ENCODE measurements around the gene BICC1. TPM values are rescaled to one million over a fixed set of nuclear protein-coding genes. Genes with fewer than 3 reads are reported as not detected.

The BICC1 gene
- total RNA-seq, 1 experiment from 2014 or later: 15.1 TPM

GRCh38 chr10:58653139-58653538 lies 140.5 kb downstream of the BICC1 start:
- peak; percentile 8 to 42 for DNase-seq
- peaks cover 28% of the 10 kb centered on the region for H3K4me1 ChIP-seq
- H3K27ac ChIP-seq: peak overlapping the region; percentile 49
- H3K9me3 ChIP-seq (replicated peaks): no peaks in the 10 kb centered on the region; the same call in 1 of the 2 replicates
- no peak overlapping the region for H3K4me3 ChIP-seq
- no peaks in the 10 kb centered on the region for H3K27me3 ChIP-seq
- H3K36me3 ChIP-seq: no peaks in the 10 kb centered on the region

- H3K9me3 ChIP-seq (replicated peaks): peaks cover 5% of the 10 kb centered on the region; the same call in 1 of the 2 replicates
- no peaks in the 10 kb centered on the region for H3K36me3 ChIP-seq
- 0 out of 2 replicates have a peak, but pooled peaks cover 4% of the 10 kb centered on the region for H3K4me1 ChIP-seq
- H3K4me3 ChIP-seq: no peak overlapping the region
- no peak overlapping the region for H3K27ac ChIP-seq
- H3K27me3 ChIP-seq: no peaks in the 10 kb centered on the region
- no peak for DNase-seq
These were observed 148.0 kb downstream of the BICC1 start for GRCh38 chr10:58660575-58661255.

GRCh38 chr10:58661336-58661735 lies 148.7 kb downstream of the BICC1 start:
- Histone ChIP-seq H3K9me3 (replicated peaks) (peaks cover 5% of the 10 kb centered on the region; the same call in 1 of the 2 replicates), H3K36me3 (no peaks in the 10 kb centered on the region), H3K4me1 (0 out of 2 replicates have a peak, but pooled peaks cover 4% of the 10 kb centered on the region), H3K27me3 (no peaks in the 10 kb centered on the region), H3K27ac (no peak overlapping the region), H3K4me3 (no peak overlapping the region)
- DNase-seq: no peak

GRCh38 chr10:58661902-58662301 lies 149.2 kb downstream of the BICC1 start:
- H3K9me3 ChIP-seq (replicated peaks): peaks cover 5% of the 10 kb centered on the region; the same call in 1 of the 2 replicates
- H3K4me1 ChIP-seq: 0 out of 2 replicates have a peak, but pooled peaks cover 4% of the 10 kb centered on the region
- DNase-seq: no peak
- no peak overlapping the region for H3K27ac ChIP-seq
- no peak overlapping the region for H3K4me3 ChIP-seq
- no peaks in the 10 kb centered on the region for H3K27me3 ChIP-seq
- no peaks in the 10 kb centered on the region for H3K36me3 ChIP-seq

- Histone ChIP-seq H3K27ac (no peak overlapping the region), H3K9me3 (replicated peaks) (peaks cover 5% of the 10 kb centered on the region; the same call in 1 of the 2 replicates), H3K36me3 (no peaks in the 10 kb centered on the region), H3K27me3 (no peaks in the 10 kb centered on the region), H3K4me1 (0 out of 2 replicates have a peak, but pooled peaks cover 4% of the 10 kb centered on the region), H3K4me3 (no peak overlapping the region)
- DNase-seq: no peak
These were observed 149.6 kb downstream of the BICC1 start for GRCh38 chr10:58662314-58662713.

- Histone ChIP-seq H3K4me1 (0 out of 2 replicates have a peak, but pooled peaks cover 4% of the 10 kb centered on the region), H3K36me3 (no peaks in the 10 kb centered on the region; the same call in 1 of the 2 replicates), H3K4me3 (no peak overlapping the region), H3K27me3 (no peaks in the 10 kb centered on the region), H3K27ac (no peak overlapping the region), H3K9me3 (replicated peaks) (peaks cover 5% of the 10 kb centered on the region)
- no peak for DNase-seq
These were observed 152.7 kb downstream of the BICC1 start for GRCh38 chr10:58665361-58665760.

- H3K9me3 ChIP-seq (replicated peaks): peaks cover 5% of the 10 kb centered on the region
- H3K36me3 ChIP-seq: no peaks in the 10 kb centered on the region; the same call in 1 of the 2 replicates
- no peaks in the 10 kb centered on the region for H3K27me3 ChIP-seq
- no peak overlapping the region for H3K4me3 ChIP-seq
- DNase-seq: no peak
- H3K4me1 ChIP-seq: 0 out of 2 replicates have a peak, but pooled peaks cover 4% of the 10 kb centered on the region
- H3K27ac ChIP-seq: no peak overlapping the region
These were observed 153.4 kb downstream of the BICC1 start for GRCh38 chr10:58666024-58666423.

- DNase-seq: no peak
These were observed 155.1 kb downstream of the BICC1 start for GRCh38 chr10:58667658-58668310.

GRCh38 chr10:58672845-58673244 lies 160.2 kb downstream of the BICC1 start:
- Histone ChIP-seq H3K4me1 (no peaks in the 10 kb centered on the region), H3K27ac (no peak overlapping the region), H3K9me3 (replicated peaks) (no peaks in the 10 kb centered on the region; the same call in 1 of the 2 replicates), H3K36me3 (no peaks in the 10 kb centered on the region; the same call in 1 of the 2 replicates), H3K4me3 (no peak overlapping the region), H3K27me3 (no peaks in the 10 kb centered on the region)
- DNase-seq: no peak

More at GRCh38 chr10:58667658-58668310, 155.1 kb downstream of the BICC1 start:
- Histone ChIP-seq H3K4me1 (no peaks in the 10 kb centered on the region), H3K4me3 (no peak overlapping the region), H3K27me3 (no peaks in the 10 kb centered on the region), H3K36me3 (no peaks in the 10 kb centered on the region; the same call in 1 of the 2 replicates), H3K9me3 (replicated peaks) (peaks cover 5% of the 10 kb centered on the region), H3K27ac (no peak overlapping the region)

GRCh38 chr10:58674251-58674650 lies 161.6 kb downstream of the BICC1 start:
- Histone ChIP-seq H3K4me3 (no peak overlapping the region), H3K36me3 (no peaks in the 10 kb centered on the region), H3K27ac (no peak overlapping the region), H3K4me1 (no peaks in the 10 kb centered on the region), H3K9me3 (replicated peaks) (no peaks in the 10 kb centered on the region), H3K27me3 (no peaks in the 10 kb centered on the region)
- no peak for DNase-seq

- H3K27me3 ChIP-seq: no peaks in the 10 kb centered on the region
- no peak overlapping the region for H3K27ac ChIP-seq
- no peak overlapping the region for H3K4me3 ChIP-seq
- no peaks in the 10 kb centered on the region for H3K9me3 ChIP-seq (replicated peaks)
- H3K36me3 ChIP-seq: no peaks in the 10 kb centered on the region
- H3K4me1 ChIP-seq: no peaks in the 10 kb centered on the region
- DNase-seq: no peak
These were observed 162.6 kb downstream of the BICC1 start for GRCh38 chr10:58675321-58675720.

- Histone ChIP-seq H3K9me3 (replicated peaks) (0 out of 2 replicates have a peak, but pooled peaks cover 3% of the 10 kb centered on the region), H3K4me1 (no peaks in the 10 kb centered on the region), H3K36me3 (no peaks in the 10 kb centered on the region), H3K27ac (no peak overlapping the region), H3K4me3 (no peak overlapping the region), H3K27me3 (no peaks in the 10 kb centered on the region)
- no peak for DNase-seq
These were observed 178.9 kb downstream of the BICC1 start for GRCh38 chr10:58691528-58691927.

- no peak overlapping the region for H3K27ac ChIP-seq
- no peak overlapping the region for H3K4me3 ChIP-seq
- H3K9me3 ChIP-seq (replicated peaks): 0 out of 2 replicates have a peak, but pooled peaks cover 3% of the 10 kb centered on the region
- no peaks in the 10 kb centered on the region for H3K36me3 ChIP-seq
- no peak for DNase-seq
- no peaks in the 10 kb centered on the region for H3K27me3 ChIP-seq
- no peaks in the 10 kb centered on the region; the same call in 1 of the 2 replicates for H3K4me1 ChIP-seq
These were observed 181.2 kb downstream of the BICC1 start for GRCh38 chr10:58693919-58694318.

- no peak overlapping the region for H3K27ac ChIP-seq
- no peak overlapping the region for H3K4me3 ChIP-seq
- H3K36me3 ChIP-seq: no peaks in the 10 kb centered on the region
- H3K4me1 ChIP-seq: no peaks in the 10 kb centered on the region; the same call in 1 of the 2 replicates
- H3K9me3 ChIP-seq (replicated peaks): 0 out of 2 replicates have a peak, but pooled peaks cover 3% of the 10 kb centered on the region
- no peak for DNase-seq
- H3K27me3 ChIP-seq: no peaks in the 10 kb centered on the region
These were observed 182.3 kb downstream of the BICC1 start for GRCh38 chr10:58695022-58695421.

- no peaks in the 10 kb centered on the region for H3K27me3 ChIP-seq
- no peaks in the 10 kb centered on the region for H3K36me3 ChIP-seq
- H3K4me3 ChIP-seq: no peak overlapping the region
- H3K9me3 ChIP-seq (replicated peaks): 0 out of 2 replicates have a peak, but pooled peaks cover 3% of the 10 kb centered on the region
- no peak overlapping the region for H3K27ac ChIP-seq
- DNase-seq: no peak
- peaks cover 6% of the 10 kb centered on the region for H3K4me1 ChIP-seq
These were observed 184.1 kb downstream of the BICC1 start for GRCh38 chr10:58696736-58697135.

Measured in SJCRH30 (cell line).